ENCODE results near the gene ZGPAT.

The ZGPAT gene

DNA sequence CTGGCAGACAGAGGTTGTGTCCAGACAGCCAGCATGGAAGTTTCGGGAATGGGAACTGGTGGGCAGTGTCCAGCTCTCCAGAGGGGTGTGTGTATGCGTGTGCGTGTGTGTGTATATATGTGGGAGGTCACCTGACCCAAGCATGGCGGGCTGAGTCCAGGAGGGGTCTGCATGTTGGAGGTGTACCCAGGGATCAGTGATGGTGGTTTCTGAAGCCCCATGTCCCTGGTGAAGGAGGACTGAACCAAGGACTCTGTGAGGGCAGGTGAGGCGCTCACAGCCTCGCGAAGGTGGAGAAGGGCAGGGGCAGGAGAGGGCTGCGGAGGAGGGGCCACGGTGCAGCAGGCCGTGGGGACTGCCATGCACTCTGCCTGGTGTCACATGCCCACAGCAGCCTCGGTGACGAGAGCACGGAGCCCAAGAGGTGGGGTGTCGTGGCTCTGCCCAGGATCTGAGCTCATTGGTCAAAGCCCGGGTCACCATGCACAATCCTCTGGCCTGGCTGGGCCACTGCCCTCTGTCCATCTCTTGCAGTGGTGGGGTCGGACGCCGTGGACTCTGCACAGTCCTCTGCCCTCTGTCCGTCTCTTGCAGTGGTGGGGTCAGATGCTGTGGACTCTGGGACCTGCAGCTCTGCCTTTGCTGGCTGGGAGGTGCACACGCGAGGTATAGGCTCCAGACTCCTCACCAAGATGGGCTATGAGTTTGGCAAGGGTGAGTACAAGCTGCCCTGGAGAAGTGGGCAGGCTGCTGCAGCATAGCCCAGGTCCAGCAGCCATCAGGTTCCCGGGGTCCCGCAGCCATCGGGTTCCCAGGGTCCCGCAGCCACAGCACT, 26.5 kb downstream of the ZGPAT start:
- FAIRE-seq: no peak

DNA sequence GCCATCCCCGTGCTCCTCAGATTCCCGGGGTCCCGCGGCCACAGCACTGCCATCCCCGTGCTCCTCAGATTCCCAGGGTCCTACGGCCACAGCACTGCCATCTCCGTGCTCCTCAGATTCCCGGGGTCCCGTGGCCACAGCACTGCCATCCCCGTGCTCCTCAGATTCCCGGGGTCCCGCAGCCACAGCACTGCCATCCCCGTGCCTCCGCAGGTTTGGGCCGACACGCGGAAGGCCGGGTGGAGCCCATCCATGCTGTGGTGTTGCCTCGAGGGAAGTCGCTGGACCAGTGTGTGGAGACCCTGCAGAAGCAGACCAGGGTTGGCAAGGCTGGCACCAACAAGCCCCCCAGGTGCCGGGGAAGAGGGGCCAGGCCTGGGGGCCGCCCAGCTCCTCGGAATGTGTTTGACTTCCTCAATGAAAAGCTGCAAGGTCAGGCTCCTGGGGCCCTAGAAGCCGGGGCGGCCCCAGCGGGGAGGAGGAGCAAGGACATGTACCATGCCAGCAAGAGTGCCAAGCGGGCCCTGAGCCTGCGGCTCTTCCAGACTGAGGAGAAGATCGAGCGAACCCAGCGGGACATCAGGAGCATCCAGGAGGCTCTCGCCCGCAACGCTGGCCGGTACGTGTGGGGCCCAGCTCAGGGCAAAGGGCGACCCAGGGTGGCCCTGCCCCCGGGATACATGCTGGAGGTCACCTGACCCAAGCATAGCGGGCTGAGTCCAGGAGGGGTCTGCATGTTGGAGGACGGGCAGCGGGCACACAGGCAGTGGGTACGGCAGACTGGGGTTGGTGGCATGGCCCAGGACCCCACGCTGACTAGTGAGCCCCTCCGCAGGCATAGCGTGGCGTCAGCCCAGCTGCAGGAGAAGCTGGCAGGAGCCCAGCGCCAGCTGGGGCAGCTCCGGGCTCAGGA, 27.4 kb downstream of the ZGPAT start:
- no peak for FAIRE-seq

DNA sequence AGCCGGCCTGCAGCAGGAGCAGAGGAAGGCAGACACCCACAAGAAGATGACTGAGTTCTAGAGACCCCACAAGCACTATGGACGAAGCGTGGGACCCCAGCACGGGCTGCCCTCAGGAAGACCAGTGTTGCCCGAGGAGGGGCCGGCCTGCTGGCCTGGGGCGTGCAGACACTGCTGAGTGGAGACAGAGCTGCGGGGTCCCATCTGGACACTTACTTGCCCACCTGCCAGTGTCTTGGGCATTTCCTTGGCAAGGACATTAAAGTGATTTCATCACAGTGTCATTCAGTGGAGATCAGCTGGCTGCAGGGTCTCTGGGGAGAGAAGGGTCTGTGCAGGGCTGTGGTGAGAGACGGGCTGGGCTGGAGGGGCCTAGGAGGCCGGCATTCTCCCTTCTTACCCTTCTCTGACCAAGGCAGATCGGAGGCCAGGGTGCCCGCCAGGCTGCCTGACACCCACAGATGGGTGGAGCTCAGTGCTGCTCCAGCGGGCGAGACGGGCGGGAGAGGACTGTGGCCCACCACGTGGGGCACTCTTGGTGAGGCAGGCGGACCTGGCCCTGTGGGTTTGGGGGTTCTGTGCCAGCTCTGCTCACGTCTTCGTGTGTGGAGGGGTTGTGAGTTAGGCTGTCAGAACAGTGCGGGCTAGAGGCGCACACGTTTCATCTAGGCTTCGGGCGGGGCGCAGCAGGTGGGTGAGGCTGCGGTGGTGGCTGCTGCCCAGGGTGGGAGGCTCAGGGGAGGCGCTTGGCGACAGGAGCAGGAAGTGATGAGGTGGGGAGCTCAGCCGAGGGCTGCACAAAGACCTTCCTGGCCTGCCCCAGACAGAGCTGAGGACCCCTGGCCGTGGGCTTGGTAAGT, 28.2 kb downstream of the ZGPAT start, which contains the start of gene LIME1:
Gene LIME1, plus strand, starts transcription at position 806 of the 860 bp plus-strand sequence. CDS start 886 bp downstream, outside the sequence.
- FAIRE-seq: no peak

DNA sequence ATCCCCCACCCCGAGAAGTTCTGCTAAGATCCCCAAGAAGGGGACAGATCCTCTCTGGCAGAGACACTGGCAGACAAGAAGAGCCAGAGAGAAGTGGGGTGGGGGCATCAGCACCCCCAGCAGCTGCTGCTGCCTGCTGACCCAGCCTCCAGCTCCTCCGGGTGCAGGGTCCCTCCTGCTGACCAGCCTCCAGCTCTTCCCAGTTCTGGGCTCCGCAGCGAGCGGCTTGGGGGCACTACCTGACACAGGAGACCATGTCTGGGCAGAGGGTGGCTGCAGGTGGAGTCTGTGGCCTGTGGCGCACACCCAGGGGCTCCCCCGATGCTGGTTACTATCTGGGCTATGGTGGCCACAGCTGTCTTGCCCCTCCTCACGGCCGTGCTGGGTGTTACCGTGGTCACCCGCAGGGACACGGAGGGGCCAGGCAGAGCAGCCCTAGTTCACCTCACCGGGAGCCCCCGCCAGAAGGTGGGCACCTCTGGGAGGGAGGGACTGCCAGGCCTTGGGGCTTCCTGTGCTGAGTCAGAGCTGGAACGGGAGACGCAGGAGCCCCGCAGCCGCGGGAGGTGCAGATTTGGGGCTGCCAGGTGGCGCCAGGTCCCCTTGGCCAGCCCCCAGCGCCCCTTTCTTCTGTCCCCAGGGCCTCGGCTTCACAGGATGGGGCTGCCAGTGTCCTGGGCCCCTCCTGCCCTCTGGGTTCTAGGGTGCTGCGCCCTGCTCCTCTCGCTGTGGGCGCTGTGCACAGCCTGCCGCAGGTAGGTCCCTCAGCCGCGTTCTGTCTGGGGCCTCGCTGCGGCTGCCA, 29.3 kb downstream of the ZGPAT start:
- FAIRE-seq: no peak

DNA sequence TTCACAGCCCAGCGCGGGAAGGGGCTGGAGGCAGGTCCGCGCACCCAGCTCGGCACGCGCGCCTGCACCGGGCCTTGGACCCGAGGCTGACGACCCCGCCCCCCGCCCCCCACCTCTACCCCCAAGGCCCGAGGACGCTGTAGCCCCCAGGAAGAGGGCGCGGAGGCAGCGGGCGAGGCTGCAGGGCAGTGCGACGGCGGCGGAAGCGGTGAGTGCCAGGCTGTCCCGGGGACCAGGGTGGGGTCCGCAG, 29.8 kb downstream of the ZGPAT start:
- no peak for FAIRE-seq

DNA sequence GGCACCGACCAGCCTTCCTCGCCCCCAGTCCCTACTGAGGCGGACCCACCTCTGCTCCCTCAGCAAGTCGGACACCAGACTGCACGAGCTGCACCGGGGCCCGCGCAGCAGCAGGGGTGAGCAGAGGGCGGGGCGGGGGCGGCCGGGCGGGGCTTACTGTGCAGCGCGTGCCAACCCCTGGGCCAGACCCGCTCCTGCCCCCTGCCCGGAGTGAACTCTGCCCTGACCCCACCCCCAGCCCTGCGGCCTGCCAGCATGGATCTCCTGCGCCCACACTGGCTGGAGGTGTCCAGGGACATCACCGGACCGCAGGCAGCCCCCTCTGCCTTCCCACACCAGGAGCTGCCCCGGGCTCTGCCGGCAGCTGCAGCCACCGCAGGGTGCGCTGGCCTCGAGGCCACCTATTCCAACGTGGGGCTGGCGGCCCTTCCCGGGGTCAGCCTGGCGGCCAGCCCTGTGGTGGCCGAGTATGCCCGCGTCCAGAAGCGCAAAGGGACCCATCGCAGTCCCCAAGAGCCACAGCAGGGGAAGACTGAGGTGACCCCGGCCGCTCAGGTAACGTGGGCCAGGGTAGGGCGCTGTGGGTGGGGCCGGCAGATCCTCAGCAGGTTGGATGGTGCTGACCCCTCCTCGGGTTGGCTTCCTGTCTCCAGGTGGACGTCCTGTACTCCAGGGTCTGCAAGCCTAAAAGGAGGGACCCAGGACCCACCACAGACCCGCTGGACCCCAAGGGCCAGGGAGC, 30.3 kb downstream of the ZGPAT start:
- FAIRE-seq: no peak

DNA sequence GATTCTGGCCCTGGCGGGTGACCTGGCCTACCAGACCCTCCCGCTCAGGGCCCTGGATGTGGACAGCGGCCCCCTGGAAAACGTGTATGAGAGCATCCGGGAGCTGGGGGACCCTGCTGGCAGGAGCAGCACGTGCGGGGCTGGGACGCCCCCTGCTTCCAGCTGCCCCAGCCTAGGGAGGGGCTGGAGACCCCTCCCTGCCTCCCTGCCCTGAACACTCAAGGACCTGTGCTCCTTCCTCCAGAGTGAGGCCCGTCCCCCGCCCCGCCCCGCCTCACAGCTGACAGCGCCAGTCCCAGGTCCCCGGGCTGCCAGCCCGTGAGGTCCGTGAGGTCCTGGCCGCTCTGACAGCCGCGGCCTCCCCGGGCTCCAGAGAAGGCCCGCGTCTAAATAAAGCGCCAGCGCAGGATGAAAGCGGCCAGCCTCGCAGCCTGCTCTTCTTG, 30.9 kb downstream of the ZGPAT start:
- FAIRE-seq: no peak

DNA sequence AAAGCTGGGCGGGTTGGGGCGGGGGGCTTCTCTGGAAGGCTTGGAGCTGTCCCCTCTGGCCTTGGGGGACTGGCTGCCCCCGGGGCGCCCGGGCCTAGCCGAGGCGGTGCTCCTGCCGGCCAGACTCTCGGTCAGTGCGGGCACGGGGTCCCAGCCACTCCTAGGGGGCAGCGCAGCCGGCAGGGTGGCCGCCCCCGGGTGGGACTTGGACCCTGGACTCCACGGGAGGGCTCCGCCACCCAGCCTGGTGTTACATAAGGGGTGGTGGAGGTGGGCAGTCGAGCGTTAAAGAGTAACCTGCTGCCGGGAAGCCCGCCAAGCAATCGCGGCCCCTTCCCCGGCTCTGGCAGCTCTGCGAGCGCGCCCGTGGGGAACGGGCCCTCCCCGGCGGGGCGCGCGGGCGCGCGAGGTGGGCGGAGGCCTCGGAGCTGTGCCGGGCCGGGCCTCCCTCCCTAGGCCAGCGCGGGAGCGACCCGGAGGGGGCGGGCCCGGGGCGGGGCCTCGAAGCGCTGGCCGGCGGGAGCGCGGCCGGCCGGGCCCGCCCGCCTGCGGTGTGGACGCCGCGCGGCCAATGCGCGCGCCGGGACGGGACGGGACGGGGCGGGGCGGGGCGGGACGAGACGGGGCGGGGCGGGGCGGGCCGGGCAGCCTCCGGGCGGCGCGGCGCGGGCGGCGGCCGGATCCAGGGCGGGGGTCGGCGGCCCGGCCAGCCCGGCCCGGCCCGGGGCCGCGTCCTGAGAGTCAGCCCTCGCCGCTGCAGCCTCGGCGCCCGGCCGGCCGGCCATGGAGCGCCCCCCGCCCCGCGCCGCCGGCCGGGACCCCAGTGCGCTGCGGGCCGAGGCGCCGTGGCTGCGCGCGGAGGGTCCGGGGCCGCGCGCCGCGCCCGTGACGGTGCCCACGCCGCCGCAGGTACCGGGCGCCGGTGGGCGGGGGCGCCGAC, 31.6 kb downstream of the ZGPAT start, which contains the start of gene SLC2A4RG:
Gene SLC2A4RG, plus strand, starts transcription at position 647 of the 940 bp plus-strand sequence. Its CDS starts 137 bp downstream, at position 784.
- FAIRE-seq: no peak

DNA sequence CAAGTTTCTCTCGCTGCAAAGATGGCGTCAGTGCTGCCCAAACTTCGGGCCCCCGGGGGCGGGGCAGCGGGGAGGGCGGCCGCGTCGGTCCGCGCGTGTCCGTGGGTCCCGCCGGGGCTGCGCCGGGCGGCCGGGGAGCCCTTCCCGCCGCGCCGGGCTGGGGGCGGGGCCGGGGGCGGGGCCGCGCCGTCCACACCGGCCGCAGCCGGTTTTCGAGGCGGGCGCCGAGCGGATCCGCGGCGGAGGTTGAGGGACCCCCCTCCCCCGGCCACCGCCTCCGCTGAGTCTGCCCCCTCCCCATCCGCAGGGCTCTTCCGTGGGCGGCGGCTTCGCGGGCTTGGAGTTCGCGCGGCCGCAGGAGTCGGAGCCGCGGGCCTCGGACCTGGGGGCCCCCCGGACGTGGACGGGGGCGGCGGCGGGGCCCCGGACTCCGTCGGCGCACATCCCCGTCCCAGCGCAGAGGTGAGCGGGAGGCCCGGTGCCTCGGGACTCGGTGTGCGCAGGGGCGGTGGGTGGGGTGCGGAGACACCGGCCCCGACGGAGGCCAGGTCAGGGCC, 32.3 kb downstream of the ZGPAT start:
- no peak for FAIRE-seq

DNA sequence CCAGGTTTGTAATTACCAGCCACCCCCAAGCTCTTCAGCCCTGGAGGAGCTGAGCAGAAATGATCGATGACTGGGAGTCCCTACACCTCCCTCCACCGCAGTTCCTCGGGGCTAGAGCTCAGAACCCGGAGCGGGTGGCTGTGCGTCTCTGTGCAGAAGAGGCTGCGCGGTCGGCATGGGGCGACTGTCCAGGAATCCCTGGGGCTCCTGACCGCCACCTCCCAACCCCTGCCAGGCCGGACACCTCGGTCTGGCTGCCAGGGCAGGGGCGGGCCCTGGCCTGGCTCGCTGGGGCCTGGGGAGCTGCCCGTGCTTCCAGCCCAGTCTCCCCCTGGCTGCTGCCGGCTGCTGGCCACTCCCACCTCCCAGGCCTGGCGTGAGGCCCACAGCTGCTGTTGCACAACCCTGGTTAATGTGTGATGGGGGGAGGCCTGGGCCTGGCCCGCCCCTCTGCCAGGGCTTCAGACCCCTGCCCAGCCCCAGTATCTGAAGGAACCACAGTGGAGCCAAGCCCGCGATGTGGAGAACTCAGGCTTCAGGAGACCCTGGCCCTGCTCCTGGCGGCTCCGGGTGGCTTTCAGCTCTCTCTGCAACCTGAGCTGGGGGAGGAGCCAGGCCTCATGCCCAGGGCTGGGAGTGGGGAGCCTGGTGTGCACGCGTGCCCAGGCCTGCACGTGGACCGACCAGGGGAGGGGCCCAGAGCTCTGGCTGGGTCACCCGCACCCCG, 33.0 kb downstream of the ZGPAT start:
- no peak for FAIRE-seq

DNA sequence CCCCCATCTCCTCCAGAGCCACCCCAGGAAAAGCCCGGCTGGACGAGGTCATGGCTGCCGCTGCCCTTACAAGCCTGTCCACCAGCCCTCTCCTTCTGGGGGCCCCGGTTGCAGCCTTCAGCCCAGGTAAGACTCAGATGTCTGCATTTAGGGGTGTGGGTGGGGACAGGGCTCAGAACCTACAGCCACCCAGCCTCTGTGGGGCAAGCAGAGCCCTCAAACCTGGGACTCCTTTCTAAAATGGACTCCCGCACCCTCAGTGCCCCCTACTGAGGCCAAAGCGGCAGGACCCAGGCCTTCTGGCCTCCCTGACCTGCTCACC, 33.5 kb downstream of the ZGPAT start:
- FAIRE-seq: no peak

DNA sequence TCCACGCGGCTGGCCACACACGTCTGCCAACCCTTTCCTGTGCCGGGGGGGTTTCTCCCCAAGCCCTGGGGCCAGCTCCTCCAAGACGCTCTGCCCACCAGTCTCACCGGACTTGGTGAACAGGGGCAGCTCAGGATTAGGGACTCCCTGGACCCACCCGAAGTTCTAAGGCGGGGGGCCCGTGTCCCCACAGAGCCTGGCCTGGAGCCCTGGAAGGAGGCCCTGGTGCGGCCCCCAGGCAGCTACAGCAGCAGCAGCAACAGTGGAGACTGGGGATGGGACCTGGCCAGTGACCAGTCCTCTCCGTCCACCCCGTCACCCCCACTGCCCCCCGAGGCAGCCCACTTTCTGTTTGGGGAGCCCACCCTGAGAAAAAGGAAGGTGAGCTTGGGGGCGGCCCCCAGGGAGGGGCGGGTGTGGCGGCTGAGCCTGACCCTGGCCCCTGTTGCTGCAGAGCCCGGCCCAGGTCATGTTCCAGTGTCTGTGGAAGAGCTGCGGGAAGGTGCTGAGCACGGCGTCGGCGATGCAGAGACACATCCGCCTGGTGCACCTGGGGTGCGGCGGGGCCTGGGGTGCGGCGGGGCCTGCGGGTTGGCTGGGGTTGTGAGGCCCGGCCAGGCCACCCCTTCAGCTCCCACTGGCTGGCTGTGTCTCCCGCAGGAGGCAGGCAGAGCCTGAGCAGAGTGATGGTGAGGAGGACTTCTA, 34.0 kb downstream of the ZGPAT start:
- FAIRE-seq: no peak

DNA sequence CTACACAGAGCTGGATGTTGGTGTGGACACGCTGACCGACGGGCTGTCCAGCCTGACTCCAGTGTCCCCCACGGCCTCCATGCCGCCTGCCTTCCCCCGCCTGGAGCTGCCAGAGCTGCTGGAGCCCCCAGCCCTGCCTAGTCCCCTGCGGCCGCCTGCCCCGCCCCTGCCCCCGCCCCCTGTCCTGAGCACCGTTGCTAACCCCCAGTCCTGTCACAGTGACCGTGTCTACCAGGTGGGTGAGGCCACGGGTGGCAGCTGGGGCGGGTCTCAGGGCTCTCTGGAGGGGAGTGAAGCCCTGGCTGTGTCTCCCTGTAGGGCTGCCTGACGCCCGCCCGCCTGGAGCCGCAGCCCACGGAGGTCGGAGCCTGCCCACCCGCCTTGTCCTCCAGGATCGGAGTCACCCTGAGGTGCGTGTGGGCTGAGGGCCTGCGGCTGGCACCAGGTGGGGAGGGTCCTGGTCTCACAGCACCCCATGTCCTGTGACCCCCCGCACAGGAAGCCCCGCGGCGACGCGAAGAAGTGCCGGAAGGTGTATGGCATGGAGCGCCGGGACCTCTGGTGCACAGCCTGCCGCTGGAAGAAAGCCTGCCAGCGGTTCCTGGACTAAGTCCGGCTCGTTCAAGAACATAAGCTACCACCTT, 34.7 kb downstream of the ZGPAT start:
- FAIRE-seq: no peak

DNA sequence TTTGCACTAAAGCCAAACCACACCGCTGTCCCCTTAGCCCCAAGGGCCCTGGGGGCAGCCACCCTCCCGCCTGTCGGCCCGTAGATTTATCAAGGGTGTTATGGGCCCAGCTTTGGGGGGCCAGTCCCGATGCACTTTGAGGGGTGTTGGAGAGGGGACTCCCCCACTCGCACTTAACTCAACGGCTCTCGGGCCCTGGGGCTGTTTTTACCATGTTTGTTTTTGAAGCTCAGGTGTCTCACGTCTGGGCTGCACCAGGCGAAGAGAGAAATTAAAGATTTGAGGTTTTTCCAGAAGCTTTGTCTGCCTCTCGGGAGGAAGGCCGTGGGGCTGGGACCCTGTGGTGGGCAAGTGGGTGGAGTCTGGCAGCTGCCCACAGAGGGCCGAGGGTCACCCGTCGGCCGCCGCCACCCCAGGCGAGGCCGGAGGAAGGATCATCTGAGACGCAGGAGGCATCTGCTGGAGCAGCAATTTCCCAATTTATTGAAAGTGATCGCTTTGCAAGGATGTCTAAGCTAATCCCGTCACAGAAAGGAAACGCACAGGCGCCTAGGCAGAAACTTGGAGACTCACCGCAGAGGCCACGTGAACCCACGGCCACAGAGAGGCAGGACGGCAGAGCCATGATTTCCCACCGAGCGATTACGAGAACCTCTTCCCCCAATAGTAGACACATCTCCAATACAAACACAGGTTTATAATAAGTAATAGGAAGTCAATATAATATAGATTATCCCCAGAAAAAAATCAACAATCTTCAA, 35.6 kb downstream of the ZGPAT start:
- no peak for FAIRE-seq

DNA sequence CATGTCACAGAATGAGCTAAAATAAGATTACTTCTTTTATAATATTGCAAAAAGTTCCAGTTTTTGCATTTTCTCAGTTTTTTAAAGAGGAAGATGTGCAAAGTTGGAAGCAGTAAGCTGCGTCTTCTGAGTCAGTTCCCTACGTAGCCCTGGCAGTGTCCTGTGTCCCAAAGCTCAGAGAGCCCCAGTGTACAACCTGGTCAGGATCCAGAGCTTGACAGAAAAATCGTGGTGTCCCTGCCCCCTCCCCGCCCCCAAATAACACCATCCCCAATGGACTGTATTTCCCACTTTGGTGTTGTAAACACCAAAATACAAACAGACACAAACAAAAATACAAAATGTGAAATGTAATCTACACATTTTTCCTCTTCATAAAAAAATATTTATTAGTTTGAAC, 36.3 kb downstream of the ZGPAT start:
- no peak for FAIRE-seq

DNA sequence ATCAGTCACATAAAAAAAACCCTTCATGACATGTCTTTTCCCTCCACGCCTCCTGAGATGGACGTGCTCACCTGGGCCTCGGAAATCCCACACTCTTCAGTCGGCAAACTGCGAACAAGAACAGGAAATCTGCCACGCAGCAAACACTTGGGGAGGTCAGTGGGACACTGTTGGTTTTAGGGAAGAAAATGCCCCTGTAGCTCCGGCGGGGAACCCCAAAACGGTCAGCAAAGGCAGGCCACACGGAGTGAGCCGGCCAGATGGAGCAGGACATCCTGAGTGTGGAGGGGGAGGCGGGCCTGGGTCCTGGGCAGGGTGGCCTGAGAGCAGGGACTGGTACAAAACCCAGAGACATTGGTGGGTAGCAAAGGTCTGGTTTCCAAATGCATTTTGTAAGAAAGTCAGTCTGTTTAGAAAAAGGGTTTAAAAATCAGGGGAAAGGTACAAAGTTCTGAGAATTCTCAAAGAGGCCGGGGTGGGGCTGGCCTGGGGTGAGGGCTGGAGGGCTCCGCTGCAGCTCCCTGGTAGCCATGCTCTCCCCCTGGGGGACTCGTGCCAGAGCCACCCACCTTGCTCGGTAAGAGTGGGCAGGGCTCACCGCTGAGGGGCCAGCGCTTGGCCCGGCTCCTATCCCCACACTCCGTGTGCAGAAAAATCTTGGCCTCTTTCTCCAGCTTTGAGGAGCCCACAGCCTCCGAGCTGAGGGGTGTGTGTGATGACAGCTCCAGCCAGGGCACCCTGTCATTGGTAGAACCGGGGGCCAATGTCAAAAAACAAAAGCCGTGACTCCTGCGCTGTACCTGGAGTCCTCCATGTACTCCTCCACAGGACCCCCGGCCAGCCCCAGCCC, 37.0 kb downstream of the ZGPAT start:
- no peak for FAIRE-seq
